Neural cell (in vitro differentiated cells): ENCODE results near the gene GALNT2.

Experiments used
- EP300 ChIP-seq: fragments of 450-650 bp; conservative IDR thresholded peaks from 2 replicates; pipeline ENCODE4 v1.6.1; 2014; ENCODE audit warnings: antibody characterized with exemption, mild to moderate bottlenecking, moderate library complexity; ENCODE audit not compliant: poor library complexity, severe bottlenecking
- EZH2 ChIP-seq: fragments of 200-600, 300-800 bp; shearing (Covaris generic), sonication (generic); IDR thresholded peaks from 2 replicates; pipeline ENCODE4 v1.6.1; 2014; ENCODE audit warnings: antibody characterized with exemption, low read length, borderline replicate concordance, mild to moderate bottlenecking; ENCODE audit not compliant: insufficient read depth, poor library complexity, severe bottlenecking
- MXI1 ChIP-seq: fragments of 450-650 bp; conservative IDR thresholded peaks from 2 replicates; pipeline ENCODE4 v1.6.1; 2014; ENCODE audit warnings: antibody characterized with exemption, mild to moderate bottlenecking; ENCODE audit not compliant: poor library complexity, severe bottlenecking
- POLR2AphosphoS5 ChIP-seq: IDR thresholded peaks from 2 replicates; pipeline ENCODE4 v1.6.1; 2012
- TAF1 ChIP-seq: IDR thresholded peaks from 2 replicates; pipeline ENCODE4 v1.6.1; 2012; ENCODE audit warnings: low read depth
- TF ChIP-seq, protein P1 (sequence below): fragments of 450-650 bp; IDR thresholded peaks from 2 replicates; pipeline ENCODE4 v1.5.1; 2014; ENCODE audit warnings: antibody characterized with exemption, mild to moderate bottlenecking, moderate library complexity; ENCODE audit not compliant: poor library complexity, severe bottlenecking
- TF ChIP-seq, protein P2 (sequence below): IDR thresholded peaks from 2 replicates; pipeline ENCODE4 v1.6.1; 2012; ENCODE audit warnings: borderline replicate concordance

DNA sequence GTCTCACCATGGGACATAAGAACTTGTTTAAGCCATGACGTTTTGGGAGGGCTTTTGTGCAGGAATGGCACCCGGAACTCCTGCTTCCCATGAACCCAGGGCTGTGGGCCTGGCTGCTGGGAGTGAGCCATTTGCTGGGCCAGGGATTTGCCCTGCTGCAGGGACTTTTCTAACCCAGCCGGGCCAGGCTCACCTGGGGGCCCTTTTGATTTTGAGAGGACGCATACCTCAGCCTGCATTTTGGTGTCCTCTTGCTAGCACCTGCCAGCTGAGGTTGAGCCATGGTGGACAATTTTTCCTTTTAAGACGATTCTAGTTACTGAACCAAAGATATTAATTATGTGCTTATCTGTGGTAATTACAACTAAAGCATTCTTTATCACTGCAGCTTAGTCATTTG lies 28.9 kb downstream of the GALNT2 start:
- TF ChIP-seq POLR2AphosphoS5 (no peak), EP300 (no peak), TAF1 (no peak), MXI1 (no peak), EZH2 (no peak)
- TF ChIP-seq, protein P1, sequence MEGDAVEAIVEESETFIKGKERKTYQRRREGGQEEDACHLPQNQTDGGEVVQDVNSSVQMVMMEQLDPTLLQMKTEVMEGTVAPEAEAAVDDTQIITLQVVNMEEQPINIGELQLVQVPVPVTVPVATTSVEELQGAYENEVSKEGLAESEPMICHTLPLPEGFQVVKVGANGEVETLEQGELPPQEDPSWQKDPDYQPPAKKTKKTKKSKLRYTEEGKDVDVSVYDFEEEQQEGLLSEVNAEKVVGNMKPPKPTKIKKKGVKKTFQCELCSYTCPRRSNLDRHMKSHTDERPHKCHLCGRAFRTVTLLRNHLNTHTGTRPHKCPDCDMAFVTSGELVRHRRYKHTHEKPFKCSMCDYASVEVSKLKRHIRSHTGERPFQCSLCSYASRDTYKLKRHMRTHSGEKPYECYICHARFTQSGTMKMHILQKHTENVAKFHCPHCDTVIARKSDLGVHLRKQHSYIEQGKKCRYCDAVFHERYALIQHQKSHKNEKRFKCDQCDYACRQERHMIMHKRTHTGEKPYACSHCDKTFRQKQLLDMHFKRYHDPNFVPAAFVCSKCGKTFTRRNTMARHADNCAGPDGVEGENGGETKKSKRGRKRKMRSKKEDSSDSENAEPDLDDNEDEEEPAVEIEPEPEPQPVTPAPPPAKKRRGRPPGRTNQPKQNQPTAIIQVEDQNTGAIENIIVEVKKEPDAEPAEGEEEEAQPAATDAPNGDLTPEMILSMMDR: no peak
- TF ChIP-seq, protein P2, sequence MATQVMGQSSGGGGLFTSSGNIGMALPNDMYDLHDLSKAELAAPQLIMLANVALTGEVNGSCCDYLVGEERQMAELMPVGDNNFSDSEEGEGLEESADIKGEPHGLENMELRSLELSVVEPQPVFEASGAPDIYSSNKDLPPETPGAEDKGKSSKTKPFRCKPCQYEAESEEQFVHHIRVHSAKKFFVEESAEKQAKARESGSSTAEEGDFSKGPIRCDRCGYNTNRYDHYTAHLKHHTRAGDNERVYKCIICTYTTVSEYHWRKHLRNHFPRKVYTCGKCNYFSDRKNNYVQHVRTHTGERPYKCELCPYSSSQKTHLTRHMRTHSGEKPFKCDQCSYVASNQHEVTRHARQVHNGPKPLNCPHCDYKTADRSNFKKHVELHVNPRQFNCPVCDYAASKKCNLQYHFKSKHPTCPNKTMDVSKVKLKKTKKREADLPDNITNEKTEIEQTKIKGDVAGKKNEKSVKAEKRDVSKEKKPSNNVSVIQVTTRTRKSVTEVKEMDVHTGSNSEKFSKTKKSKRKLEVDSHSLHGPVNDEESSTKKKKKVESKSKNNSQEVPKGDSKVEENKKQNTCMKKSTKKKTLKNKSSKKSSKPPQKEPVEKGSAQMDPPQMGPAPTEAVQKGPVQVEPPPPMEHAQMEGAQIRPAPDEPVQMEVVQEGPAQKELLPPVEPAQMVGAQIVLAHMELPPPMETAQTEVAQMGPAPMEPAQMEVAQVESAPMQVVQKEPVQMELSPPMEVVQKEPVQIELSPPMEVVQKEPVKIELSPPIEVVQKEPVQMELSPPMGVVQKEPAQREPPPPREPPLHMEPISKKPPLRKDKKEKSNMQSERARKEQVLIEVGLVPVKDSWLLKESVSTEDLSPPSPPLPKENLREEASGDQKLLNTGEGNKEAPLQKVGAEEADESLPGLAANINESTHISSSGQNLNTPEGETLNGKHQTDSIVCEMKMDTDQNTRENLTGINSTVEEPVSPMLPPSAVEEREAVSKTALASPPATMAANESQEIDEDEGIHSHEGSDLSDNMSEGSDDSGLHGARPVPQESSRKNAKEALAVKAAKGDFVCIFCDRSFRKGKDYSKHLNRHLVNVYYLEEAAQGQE: no peak
